Naive thymus-derived CD8-positive, alpha-beta T cell (primary cell): Measurements from ENCODE around the gene MOSPD3. TPM values are rescaled to one million over a fixed set of nuclear protein-coding genes. Genes with fewer than 3 reads are reported as not detected.

Experiments
- ATAC-seq, 2 donors: fragments of 150-1000 bp; cut with Tn5 transposase in 1 of 2; sonication (Bioruptor Pico), chemical (Tn5 transposase) in 1 of 2; 1 replicate in 1 of 2; 2 replicates in 1 of 2; pipeline ENCODE4 v1.10.0; 2021; ENCODE audit warnings: mild to moderate bottlenecking in 2 of 2, moderate library complexity in 2 of 2
- POLR2A ChIA-PET: fragments of 350-600 bp; sonication (Branson Sonifier 250); formaldehyde crosslinking; loops from one replicate; lab custom pipeline; 2021; ENCODE audit warnings: antibody characterized with exemption; lab: Charles Lee
- DNase-seq, 10 donors: peaks; one replicate each; pipeline versions ENCODE4 v3.0.0 to v3.0.0-alpha.2; 2020 to 2022
- H3K27ac Mint-ChIP-seq, 10 donors: one replicate each; pipeline ENCODE4 v1.8.0; 2020 to 2022; ENCODE audit warnings: mild to moderate bottlenecking in 10 of 10, mixed read lengths in 10 of 10, moderate library complexity in 4 of 10, inconsistent platforms in 1 of 10
- H3K27me3 Mint-ChIP-seq, 5 donors: one replicate each; pipeline ENCODE4 v1.8.0; 2021 to 2022; ENCODE audit warnings: mixed read lengths in 5 of 5
- H3K36me3 Mint-ChIP-seq, 3 donors: one replicate each; pipeline ENCODE4 v1.8.0; 2020 to 2022; ENCODE audit warnings: mixed read lengths in 3 of 3, mild to moderate bottlenecking in 2 of 3, inconsistent platforms in 1 of 3
- H3K4me1 Mint-ChIP-seq, 4 donors: one replicate each; pipeline ENCODE4 v1.8.0; 2021 to 2022; ENCODE audit warnings: mixed read lengths in 4 of 4
- H3K4me3 Mint-ChIP-seq, 10 donors: one replicate each; pipeline ENCODE4 v1.8.0; 2020 to 2022; ENCODE audit warnings: mild to moderate bottlenecking in 10 of 10, mixed read lengths in 10 of 10, moderate library complexity in 6 of 10, inconsistent platforms in 1 of 10
- H3K9me3 Mint-ChIP-seq, 9 donors: one replicate each; pipeline ENCODE4 v1.8.0; 2020 to 2022; ENCODE audit warnings: mixed read lengths in 9 of 9, mild to moderate bottlenecking in 3 of 9, inconsistent platforms in 1 of 9, moderate library complexity in 1 of 9
- polyA plus RNA-seq, 3 donors: library from polyadenylated mRNA; unstranded; fragments of 300-500 nt; fragmentation: Illumina TruSeq; gene quantifications; one replicate each; pipeline ENCODE4 v1.2.3, GENCODE V29; 2021
- total RNA-seq, 8 experiments: library from RNA in 2 of 8; stranded (reverse) in 2 of 8; gene quantifications; one replicate each; pipeline ENCODE4 v1.2.3 and lab custom pipeline; 2021 to 2026

Gene MOSPD3
- total and polyA plus RNA-seq, 5 experiments from 2014 or later = 13.0 to 21.0 (median 16.4) TPM

- H3K4me3 Mint-ChIP-seq = peak overlapping the region; percentile 43 to 79 (median 75)
- DNase-seq = peak in 7 of 10 donors; percentile 21 to 72 (median 47)
- no peaks in the 10 kb centered on the region for H3K9me3 Mint-ChIP-seq
- peak; percentile 31 to 34 for ATAC-seq
- peaks cover 0 to 16% (median 0%) of the 10 kb centered on the region in 3 donors for H3K36me3 Mint-ChIP-seq
- H3K27me3 Mint-ChIP-seq = no peaks in the 10 kb centered on the region
- H3K27ac Mint-ChIP-seq = peak overlapping the region in 9 of 10 donors; percentile 74 to 92 (median 89)
- POLR2A ChIA-PET = interaction anchor here (0.6 to 11.9 kb wide), 8 partner anchors 16 to 140 kb away, joined by 3 to 333 read pairs (median 6); partner anchors contain the start of genes AGFG2, FBXO24, GIGYF1 and LRCH4
- H3K4me1 Mint-ChIP-seq = peaks cover 22 to 57% (median 52%) of the 10 kb centered on the region in 4 donors
These were observed 43.2 kb upstream of the MOSPD3 start for GRCh38 chr7:100568896-100569844.

DNA sequence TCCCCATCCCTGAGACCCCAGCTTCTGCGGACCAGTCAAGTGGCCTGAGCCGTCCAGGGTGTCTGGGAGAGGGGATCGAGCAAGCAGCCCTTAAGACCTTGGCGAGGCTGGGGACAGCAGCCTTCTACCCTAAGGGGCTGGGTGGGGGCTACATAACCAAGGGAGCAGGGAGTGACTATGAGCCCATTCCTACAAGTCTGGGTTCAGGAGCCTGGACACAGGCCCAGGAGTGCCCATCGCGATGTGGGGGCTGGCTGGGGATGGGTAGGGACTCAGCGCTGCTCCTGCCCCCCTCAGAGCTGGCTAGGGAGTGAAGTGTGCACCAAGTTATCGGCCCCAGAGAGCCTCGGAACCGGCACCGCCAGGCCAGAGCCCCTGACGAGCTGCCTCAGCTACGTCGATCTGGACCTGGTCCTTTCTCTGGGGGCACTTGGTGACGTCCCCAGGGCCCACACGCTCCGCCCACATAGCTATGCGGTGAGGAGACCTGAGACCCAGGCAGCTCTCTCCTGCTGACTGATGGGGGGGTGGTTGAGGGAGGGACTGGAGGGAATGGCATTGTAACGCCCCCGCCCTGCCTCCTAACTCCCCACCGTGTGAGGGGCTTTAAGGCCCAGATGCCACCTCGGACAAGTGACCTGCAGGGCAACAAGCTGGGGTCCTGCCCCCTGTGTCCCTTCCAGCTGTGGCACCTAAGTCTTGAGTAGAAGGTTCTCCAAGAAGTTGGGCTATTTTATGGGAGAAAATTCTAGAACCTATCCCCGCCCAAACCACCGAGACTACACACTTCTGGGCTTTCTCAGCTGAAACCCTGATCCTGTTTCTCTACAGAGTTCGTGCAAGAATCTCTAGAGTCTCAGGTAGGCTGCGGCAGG is 41.1 kb upstream of the MOSPD3 start:
- POLR2A ChIA-PET = interaction anchor here (0.6 to 11.9 kb wide), 9 partner anchors 14 to 274 kb away, joined by 3 to 333 read pairs (median 4); partner anchors contain the start of genes FBXO24, LRCH4 and MOSPD3
- peak overlapping the region in 8 of 10 donors; percentile 27 to 79 (median 51) for H3K4me3 Mint-ChIP-seq
- DNase-seq = peak in 1 of 10 donors; percentile 31
- H3K4me1 Mint-ChIP-seq = peaks cover 19 to 58% (median 52%) of the 10 kb centered on the region in 4 donors
- no peaks in the 10 kb centered on the region for H3K9me3 Mint-ChIP-seq
- H3K27me3 Mint-ChIP-seq = no peaks in the 10 kb centered on the region
- no peak for ATAC-seq
- H3K27ac Mint-ChIP-seq = peak overlapping the region; percentile 37 to 89 (median 76)
- H3K36me3 Mint-ChIP-seq = peaks cover 0 to 30% (median 0%) of the 10 kb centered on the region in 3 donors

DNA sequence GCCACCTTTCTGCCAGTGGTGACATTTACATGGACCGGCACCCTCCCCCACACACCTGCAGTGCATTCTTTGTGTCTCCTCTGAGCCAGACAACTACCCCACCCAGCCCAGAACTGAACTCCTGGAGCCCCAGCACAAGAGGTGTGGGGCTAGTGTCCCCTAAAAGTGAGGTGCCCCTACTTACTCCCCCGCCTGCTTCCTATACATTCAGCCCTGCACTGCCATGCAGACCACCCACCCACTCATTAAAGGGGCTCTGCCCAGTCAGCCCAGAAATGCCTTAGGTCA is 40.6 kb upstream of the MOSPD3 start:
- H3K27ac Mint-ChIP-seq = peak overlapping the region; percentile 26 to 91 (median 79)
- H3K9me3 Mint-ChIP-seq = no peaks in the 10 kb centered on the region
- POLR2A ChIA-PET = interaction anchor here (0.6 to 11.9 kb wide), 6 partner anchors 14 to 136 kb away, joined by 3 to 333 read pairs (median 4); partner anchors contain the start of genes FBXO24, LRCH4 and MOSPD3
- H3K4me1 Mint-ChIP-seq = peaks cover 16 to 59% (median 53%) of the 10 kb centered on the region in 4 donors
- peaks cover 0 to 36% (median 3%) of the 10 kb centered on the region in 3 donors for H3K36me3 Mint-ChIP-seq
- peak overlapping the region in 7 of 10 donors; percentile 27 to 52 (median 45) for H3K4me3 Mint-ChIP-seq
- ATAC-seq = no peak
- no peak for DNase-seq
- no peaks in the 10 kb centered on the region for H3K27me3 Mint-ChIP-seq

DNA sequence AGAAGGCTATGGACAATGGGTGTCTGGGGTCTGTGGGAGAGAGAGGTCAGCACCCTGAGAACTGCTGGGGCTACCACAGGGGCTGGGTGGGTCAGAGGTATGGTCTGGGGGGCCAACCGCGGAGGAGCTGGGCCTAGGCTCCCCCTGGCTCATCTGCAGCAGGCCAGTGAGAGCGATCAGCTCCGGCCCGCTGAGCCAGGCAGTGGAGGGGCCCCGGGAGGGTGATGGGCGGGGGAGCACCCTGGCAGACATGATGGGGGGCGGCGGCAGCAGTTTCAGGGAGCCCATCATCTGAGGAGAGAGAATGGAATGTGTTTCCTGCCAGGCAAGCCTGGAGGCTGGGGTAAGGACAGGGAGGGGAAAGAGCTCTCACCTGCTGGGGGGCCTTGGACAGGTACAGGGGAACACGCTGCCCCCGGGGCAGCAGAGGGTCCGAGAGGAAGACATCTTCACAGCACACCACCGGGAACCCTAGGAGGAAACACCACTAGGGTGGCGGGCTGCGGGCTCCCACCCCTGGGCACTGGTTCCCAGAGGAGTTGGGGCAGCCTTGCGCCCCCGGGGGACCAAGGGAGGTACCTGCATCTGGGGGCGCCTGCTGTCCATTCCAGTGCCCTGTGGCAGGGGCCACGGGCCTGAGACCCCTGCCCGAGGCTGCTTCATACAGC is 39.9 kb upstream of the MOSPD3 start:
- no peaks in the 10 kb centered on the region for H3K27me3 Mint-ChIP-seq
- H3K36me3 Mint-ChIP-seq = peaks cover 0 to 38% (median 3%) of the 10 kb centered on the region in 3 donors
- POLR2A ChIA-PET = interaction anchor here (0.8 to 11.9 kb wide), 4 partner anchors 13 to 138 kb away, joined by 4 to 333 read pairs (median 4); partner anchors contain the start of genes FBXO24, LRCH4, MOSPD3 and POP7
- H3K4me3 Mint-ChIP-seq = peak overlapping the region in 4 of 10 donors; percentile 39 to 51 (median 46)
- no peaks in the 10 kb centered on the region for H3K9me3 Mint-ChIP-seq
- peaks cover 15 to 56% (median 48%) of the 10 kb centered on the region in 4 donors for H3K4me1 Mint-ChIP-seq
- DNase-seq (no peak), ATAC-seq (no peak)
- H3K27ac Mint-ChIP-seq = peak overlapping the region in 9 of 10 donors; percentile 26 to 91 (median 82)

DNA sequence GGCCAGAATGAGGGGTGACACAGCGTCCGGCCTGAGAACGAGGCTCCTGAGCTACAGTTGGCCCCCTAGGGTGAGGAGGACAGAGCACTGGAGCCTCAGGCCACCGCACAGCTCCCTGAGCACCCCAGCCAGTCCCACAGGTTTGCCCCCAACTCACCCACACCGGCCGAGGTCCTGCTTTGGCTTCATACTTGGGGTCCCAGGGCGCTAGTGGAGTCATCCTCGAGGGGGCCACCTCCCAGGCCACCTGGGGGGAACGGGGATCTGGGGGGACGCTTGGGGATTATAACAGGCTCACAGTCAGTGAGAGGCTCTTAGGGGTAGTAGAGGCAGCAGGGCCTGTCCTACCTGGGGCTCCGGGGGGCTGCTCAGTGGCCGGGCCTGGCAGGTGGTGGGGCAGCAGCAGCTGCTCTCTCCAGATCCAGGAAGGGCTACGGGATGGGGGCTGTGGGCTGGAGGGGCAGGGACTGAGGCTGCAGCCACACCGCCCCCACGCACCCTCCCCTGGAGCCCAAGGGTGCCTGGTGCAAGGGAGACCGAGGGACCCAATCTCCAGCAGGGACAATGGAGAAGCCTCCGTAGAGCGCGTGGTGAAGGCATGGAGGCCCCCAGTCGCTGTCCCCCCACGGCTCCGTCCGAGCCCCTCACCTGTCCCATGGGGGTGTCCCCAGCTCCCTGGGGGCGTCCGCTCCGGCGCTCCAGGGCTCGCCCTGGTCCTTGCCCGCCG is 39.2 kb upstream of the MOSPD3 start:
- DNase-seq (no peak), ATAC-seq (no peak)
- H3K27me3 Mint-ChIP-seq = no peaks in the 10 kb centered on the region
- peaks cover 0 to 41% (median 3%) of the 10 kb centered on the region in 3 donors for H3K36me3 Mint-ChIP-seq
- POLR2A ChIA-PET = interaction anchor here (0.9 to 11.9 kb wide), 3 partner anchors 12 to 133 kb away, joined by 4 to 333 read pairs (median 4); partner anchors contain the start of genes FBXO24, LRCH4, MOSPD3 and POP7
- H3K9me3 Mint-ChIP-seq = no peaks in the 10 kb centered on the region
- H3K4me3 Mint-ChIP-seq = no peak overlapping the region
- no peak overlapping the region for H3K27ac Mint-ChIP-seq
- H3K4me1 Mint-ChIP-seq = peaks cover 13 to 49% (median 41%) of the 10 kb centered on the region in 4 donors

DNA sequence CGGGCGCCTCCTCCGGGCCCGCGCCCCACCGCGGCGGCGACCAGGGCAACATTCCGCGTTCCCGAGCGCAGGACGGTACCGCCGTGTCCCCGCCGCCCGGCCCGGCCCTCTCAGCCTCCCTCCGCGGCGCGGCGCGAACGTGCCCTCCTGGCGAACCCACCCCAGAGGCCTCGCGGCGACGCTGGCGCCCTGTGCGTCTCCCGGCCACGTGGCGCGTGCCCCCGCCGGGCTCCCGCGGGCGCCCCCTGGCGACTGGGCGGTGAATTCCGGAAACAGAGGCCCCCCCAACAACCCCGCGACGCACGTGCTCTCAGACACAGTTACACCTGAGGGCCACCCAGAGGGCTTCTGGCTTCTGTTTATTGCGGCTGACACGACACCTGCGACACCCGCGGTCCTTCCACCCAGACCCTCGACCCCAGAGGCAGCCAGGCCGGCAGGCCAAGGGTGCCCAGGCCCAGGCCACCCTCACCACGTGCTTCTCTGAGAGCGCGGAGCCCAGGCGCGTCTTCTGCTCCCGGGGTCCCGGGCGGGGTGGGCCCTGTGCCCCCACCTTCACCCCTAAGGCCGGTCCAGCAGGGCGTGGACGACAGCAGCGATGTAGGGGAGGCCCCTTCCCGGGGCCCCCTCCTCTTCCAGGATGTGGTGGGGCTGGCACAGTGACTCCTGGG is 38.5 kb upstream of the MOSPD3 start, which contains the start of gene SAP25:
Gene SAP25 (minus strand): TSS at position 210 of the 671 bp plus-strand sequence. CDS start 158 bp downstream, at position 52.
- DNase-seq (no peak), ATAC-seq (no peak)
- Mint-ChIP-seq H3K4me1 (peaks cover 9 to 42% (median 35%) of the 10 kb centered on the region in 4 donors), H3K36me3 (peaks cover 0 to 45% (median 4%) of the 10 kb centered on the region in 3 donors), H3K27me3 (no peaks in the 10 kb centered on the region), H3K4me3 (peak within 1 kb of the TSS in 1 of 10 donors; percentile 14), H3K27ac (peak within 1 kb of the TSS in 2 of 10 donors; percentile 52 to 57), H3K9me3 (no peaks in the 10 kb centered on the region)
- POLR2A ChIA-PET = interaction anchor here (0.6 to 11.9 kb wide), 4 partner anchors 12 to 131 kb away, joined by 3 to 333 read pairs (median 4); partner anchors contain the start of genes FBXO24, LRCH4 and MOSPD3

DNA sequence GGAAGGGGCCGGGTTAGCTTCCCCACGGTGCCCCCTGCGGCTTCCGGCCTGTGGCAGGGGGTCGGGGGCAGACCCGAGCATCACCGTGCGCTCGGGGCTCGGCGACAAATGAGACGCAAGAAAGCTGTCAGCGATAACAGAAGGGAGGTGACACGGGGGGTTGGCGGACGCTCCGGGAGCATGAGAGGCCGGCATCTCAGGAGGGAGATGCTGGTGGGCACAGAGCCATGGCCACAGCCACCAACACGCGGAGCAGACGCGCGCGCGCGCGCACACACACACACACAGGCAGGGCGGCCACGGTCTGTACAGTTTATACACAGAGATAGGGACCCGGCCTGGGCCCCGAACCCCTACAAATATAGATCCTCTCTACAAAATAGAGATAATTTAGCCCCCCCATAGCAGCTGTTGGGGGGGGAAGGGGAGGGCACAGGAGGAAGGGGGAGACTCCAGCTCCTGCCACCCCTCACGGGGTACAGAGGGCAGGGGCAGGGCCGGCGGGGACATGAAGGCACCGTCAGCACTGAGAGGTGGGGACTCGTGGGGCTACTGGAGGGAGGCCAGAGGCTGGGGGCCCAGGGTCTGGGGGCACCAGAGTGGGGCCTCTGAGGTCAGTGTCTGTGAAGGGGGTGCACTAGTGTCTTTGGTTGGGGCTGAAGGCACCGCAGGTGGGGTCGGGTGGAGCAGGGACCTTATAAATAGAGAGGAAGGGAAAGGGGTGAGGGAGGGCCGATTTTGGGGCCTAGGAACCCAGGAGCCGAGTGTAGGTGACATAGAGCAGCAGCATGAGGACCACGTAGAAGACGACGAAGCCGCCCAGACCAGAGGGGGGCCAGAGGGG is 37.8 kb upstream of the MOSPD3 start:
- H3K27ac Mint-ChIP-seq = peak overlapping the region in 3 of 10 donors; percentile 11 to 57 (median 52)
- ATAC-seq = no peak
- no peaks in the 10 kb centered on the region for H3K27me3 Mint-ChIP-seq
- H3K4me1 Mint-ChIP-seq = peaks cover 5 to 39% (median 28%) of the 10 kb centered on the region in 4 donors
- no peaks in the 10 kb centered on the region for H3K9me3 Mint-ChIP-seq
- POLR2A ChIA-PET = interaction anchor here (0.6 to 11.9 kb wide), 3 partner anchors 11 to 131 kb away, joined by 3 to 333 read pairs (median 3); partner anchors contain the start of genes FBXO24 and LRCH4
- DNase-seq = no peak
- H3K4me3 Mint-ChIP-seq = peak overlapping the region in 1 of 10 donors; percentile 14
- peaks cover 0 to 48% (median 6%) of the 10 kb centered on the region in 3 donors for H3K36me3 Mint-ChIP-seq

DNA sequence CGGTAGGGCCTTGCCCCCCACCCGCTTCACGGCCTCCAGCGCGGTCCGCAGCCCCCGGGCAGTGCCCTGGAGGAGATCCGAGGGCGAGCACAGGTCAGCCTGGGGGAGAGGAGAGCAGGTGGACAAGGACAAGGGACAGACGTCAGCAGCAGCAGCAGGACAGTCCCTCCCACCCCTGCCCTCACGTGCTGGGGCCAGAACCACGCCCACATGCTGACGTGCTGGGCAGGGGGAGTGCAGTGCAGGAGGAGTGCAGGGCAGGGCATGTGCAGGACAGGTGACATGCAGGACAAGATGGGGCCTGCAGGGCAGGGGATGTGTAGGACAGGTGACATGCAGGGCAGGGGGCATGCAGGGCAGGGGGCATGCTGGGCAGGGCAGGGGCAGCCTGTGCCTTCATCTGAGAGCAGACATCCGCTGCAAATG is 37.1 kb upstream of the MOSPD3 start:
- DNase-seq (no peak), ATAC-seq (no peak)
- H3K36me3 Mint-ChIP-seq = peaks cover 0 to 48% (median 8%) of the 10 kb centered on the region in 3 donors
- POLR2A ChIA-PET = interaction anchor here (1.2 to 11.9 kb wide), 3 partner anchors 10 to 64 kb away, joined by 3 to 333 read pairs (median 30); partner anchors contain the start of genes FBXO24 and LRCH4
- H3K9me3 Mint-ChIP-seq = no peaks in the 10 kb centered on the region
- peaks cover 5 to 36% (median 27%) of the 10 kb centered on the region in 4 donors for H3K4me1 Mint-ChIP-seq
- H3K27me3 Mint-ChIP-seq = no peaks in the 10 kb centered on the region
- H3K4me3 Mint-ChIP-seq = no peak overlapping the region
- H3K27ac Mint-ChIP-seq = peak overlapping the region in 2 of 10 donors; percentile 11 to 67

DNA sequence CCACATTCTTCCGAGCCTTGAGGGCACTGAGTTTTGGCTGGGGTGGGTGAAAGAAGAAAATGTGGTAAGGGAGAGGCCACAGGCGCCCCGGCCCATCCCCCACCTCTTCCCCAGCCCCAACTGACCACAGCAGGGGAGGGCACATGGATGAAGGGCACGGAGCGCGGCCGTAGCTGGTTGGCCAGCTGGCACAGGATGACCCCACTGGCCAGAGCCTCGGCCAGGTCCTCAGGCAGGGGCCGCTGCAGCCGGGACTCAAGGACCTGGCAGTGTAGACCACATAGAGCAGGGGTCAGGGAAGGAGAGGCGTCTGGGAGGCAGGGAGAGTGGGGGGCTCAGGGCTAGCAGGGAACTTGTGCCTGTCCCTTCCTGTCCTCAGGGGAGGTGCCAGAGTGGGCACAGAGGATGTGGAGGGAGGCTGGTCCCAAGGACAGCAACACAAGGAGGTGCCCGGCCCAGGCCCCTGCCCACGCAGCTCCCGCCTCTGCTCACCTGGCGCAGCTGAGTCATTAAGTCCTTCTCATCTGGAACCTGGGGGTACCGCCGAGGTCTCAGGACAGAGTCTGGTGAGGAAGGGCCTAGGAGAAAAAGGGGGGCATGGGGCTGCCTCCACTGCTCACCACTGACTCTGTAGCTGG is 36.5 kb upstream of the MOSPD3 start:
- no peak for DNase-seq
- Mint-ChIP-seq H3K27ac (peak overlapping the region in 3 of 10 donors; percentile 36 to 81 (median 56)), H3K36me3 (peaks cover 0 to 48% (median 8%) of the 10 kb centered on the region in 3 donors), H3K9me3 (no peaks in the 10 kb centered on the region), H3K4me3 (no peak overlapping the region), H3K27me3 (no peaks in the 10 kb centered on the region), H3K4me1 (peaks cover 5 to 33% (median 23%) of the 10 kb centered on the region in 4 donors)
- no peak for ATAC-seq
- POLR2A ChIA-PET = interaction anchor here (3.4 kb wide), 1 partner anchor 9 kb away, joined by 30 read pairs; the partner anchor contains the start of genes FBXO24 and LRCH4
